ENCODE data around the gene PMF1.

PMF1 gene

DNA sequence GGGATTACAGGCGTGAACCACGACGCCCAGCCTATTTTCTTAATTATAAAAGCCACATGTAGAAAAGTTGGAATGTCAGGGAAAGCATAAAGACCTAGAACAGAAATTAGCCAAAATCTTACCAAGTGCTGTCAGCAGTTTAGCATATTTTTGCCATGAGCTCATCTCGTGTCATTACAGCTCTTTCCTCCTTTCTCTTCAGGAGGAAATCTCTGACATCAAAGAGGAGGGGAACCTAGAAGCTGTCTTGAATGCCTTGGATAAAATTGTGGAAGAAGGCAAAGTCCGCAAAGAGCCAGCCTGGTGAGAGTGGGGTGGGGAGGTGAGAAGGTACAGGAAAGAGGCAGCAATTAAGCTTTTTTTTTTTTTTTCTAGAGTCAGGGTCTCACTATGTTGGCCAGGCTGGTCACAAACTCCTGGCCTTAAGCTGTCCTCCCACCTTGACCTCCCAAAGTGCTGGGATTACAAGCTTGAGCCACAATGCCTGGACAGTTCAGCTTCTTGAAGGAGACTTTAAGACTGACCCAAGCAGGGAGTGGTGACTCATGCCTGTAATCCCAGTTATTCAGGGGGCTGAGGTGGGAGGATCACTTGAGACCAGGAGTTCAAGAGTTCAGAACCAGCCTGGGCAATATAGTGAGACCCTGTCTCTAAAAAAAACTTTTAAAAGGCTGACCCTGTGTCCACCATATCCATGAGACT lies 20.8 kb downstream of the PMF1 start:
- in situ Hi-C loops (cut with MboI; ENCODE audit: low sequenced_read_pairs, unreplicated experiment): no loop called here
- DNase-seq (ENCODE audit: low spot score): no peak

DNA sequence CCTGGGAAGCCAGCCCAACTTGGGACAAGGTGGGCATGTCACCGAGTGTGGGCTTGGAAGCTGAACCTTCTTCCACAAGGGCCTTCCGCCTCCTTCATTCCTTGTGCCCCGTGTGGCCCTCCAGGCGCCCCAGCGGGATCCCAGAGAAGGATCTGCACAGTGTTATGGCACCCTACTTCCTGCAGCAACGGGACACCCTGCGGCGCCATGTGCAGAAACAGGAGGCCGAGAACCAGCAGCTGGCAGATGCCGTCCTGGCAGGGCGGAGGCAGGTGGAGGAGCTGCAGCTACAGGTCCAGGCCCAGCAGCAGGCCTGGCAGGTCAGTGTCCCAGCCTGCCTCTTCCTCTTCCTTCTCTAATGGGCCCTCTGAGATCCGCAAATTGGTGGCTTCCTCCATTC lies 23.4 kb downstream of the PMF1 start:
- DNase-seq (ENCODE audit: low spot score): no peak
- in situ Hi-C loops (cut with MboI; ENCODE audit: low sequenced_read_pairs, unreplicated experiment): no loop called here
- TF ChIP-seq, protein P1, sequence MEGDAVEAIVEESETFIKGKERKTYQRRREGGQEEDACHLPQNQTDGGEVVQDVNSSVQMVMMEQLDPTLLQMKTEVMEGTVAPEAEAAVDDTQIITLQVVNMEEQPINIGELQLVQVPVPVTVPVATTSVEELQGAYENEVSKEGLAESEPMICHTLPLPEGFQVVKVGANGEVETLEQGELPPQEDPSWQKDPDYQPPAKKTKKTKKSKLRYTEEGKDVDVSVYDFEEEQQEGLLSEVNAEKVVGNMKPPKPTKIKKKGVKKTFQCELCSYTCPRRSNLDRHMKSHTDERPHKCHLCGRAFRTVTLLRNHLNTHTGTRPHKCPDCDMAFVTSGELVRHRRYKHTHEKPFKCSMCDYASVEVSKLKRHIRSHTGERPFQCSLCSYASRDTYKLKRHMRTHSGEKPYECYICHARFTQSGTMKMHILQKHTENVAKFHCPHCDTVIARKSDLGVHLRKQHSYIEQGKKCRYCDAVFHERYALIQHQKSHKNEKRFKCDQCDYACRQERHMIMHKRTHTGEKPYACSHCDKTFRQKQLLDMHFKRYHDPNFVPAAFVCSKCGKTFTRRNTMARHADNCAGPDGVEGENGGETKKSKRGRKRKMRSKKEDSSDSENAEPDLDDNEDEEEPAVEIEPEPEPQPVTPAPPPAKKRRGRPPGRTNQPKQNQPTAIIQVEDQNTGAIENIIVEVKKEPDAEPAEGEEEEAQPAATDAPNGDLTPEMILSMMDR (IDR thresholded peaks at IDR 0.05; ENCODE audit: borderline replicate concordance, control extremely low read depth, extremely low read depth, insufficient read depth, missing control alignments): no peak

More for the DNA sequence above, 20.8 kb downstream of the PMF1 start:
- TF ChIP-seq, protein P1 (IDR thresholded peaks at IDR 0.05; ENCODE audit: borderline replicate concordance, control extremely low read depth, extremely low read depth, insufficient read depth, missing control alignments): no peak

DNA sequence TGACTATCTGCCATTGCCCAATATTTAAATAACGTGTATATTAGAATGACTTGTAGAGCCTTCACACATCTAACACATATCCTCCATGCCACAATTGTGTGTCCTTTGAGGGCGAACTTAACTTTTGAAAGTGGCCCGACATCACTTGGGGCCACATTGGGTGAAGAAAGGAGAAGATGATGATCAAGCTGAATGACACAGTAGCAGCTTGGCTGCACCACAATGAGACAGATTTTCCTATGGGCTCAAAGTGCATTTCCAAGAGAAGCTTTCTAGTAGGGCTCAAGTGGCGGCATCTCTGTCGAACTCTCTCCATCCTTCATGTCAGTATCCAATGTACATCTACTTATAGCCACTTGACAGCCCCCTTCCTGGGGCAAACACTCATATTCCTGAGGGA lies 25.4 kb downstream of the PMF1 start:
- in situ Hi-C loops (cut with MboI; ENCODE audit: low sequenced_read_pairs, unreplicated experiment): no loop called here
- TF ChIP-seq, protein P1 (IDR thresholded peaks at IDR 0.05; ENCODE audit: borderline replicate concordance, control extremely low read depth, extremely low read depth, insufficient read depth, missing control alignments): no peak
- DNase-seq (ENCODE audit: low spot score): no peak

DNA sequence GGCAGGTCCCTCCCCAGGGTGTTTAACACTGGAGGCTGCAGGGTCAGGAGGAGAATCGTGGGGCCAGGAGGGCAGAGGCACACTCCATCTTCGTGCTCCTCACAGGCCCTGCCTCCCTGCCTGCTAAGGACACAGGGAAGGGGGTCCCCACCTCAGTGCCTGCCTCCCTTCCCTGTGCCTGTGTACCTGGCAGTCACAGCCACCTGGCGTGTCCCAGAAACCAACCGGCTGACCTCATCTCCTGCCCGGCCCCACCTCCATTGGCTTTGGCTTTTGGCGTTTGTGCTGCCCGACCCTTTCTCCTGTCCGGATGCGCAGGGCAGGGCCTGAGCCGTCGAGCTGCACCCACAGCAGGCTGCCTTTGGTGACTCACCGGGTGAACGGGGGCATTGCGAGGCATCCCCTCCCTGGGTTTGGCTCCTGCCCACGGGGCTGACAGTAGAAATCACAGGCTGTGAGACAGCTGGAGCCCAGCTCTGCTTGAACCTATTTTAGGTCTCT lies 28.6 kb downstream of the PMF1 start:
- TF ChIP-seq, protein P1 (IDR thresholded peaks at IDR 0.05; ENCODE audit: borderline replicate concordance, control extremely low read depth, extremely low read depth, insufficient read depth, missing control alignments): no peak
- in situ Hi-C loops (cut with MboI; ENCODE audit: low sequenced_read_pairs, unreplicated experiment): no loop called here
- DNase-seq (ENCODE audit: low spot score): no peak

DNA sequence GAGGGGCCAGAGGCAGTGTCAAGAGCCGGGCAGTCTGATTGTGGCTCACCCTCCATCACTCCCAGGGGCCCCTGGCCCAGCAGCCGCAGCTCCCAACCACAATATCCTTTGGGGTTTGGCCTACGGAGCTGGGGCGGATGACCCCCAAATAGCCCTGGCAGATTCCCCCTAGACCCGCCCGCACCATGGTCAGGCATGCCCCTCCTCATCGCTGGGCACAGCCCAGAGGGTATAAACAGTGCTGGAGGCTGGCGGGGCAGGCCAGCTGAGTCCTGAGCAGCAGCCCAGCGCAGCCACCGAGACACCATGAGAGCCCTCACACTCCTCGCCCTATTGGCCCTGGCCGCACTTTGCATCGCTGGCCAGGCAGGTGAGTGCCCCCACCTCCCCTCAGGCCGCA lies 29.1 kb downstream of the PMF1 start, which contains the start of gene BGLAP:
TSS of gene BGLAP (plus strand) at position 259 of the 400 bp plus-strand sequence. CDS start at position 307, 48 bp downstream.
- DNase-seq (ENCODE audit: low spot score): no peak

DNA sequence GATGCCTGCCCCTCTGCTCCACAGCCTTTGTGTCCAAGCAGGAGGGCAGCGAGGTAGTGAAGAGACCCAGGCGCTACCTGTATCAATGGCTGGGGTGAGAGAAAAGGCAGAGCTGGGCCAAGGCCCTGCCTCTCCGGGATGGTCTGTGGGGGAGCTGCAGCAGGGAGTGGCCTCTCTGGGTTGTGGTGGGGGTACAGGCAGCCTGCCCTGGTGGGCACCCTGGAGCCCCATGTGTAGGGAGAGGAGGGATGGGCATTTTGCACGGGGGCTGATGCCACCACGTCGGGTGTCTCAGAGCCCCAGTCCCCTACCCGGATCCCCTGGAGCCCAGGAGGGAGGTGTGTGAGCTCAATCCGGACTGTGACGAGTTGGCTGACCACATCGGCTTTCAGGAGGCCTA lies 29.9 kb downstream of the PMF1 start:
- TF ChIP-seq, protein P1 (IDR thresholded peaks at IDR 0.05; ENCODE audit: borderline replicate concordance, control extremely low read depth, extremely low read depth, insufficient read depth, missing control alignments): no peak
- no peak for DNase-seq (ENCODE audit: low spot score)
- in situ Hi-C loops (cut with MboI; ENCODE audit: low sequenced_read_pairs, unreplicated experiment): no loop called here

More for the DNA sequence above, 29.1 kb downstream of the PMF1 start, which contains the start of gene BGLAP:
- in situ Hi-C loops (cut with MboI; ENCODE audit: low sequenced_read_pairs, unreplicated experiment): no loop called here
- TF ChIP-seq, protein P1 (IDR thresholded peaks at IDR 0.05; ENCODE audit: borderline replicate concordance, control extremely low read depth, extremely low read depth, insufficient read depth, missing control alignments): no peak

Measured in GM13976 (cell line).